Mesendoderm (in vitro differentiated cells): ENCODE measurements around the gene ITGA6.
A peak's percentile ranks its signal among the peaks of the same experiment; 100 is the strongest.

Source experiments
- DNase-seq: peaks from one replicate; pipeline ENCODE4 v3.0.0; 2013
- H2AK5ac ChIP-seq: 2 replicates; pipeline ENCODE4 v1.6.1; 2013; ENCODE audit warnings: low read length, inconsistent platforms
- H2BK120ac ChIP-seq: 2 replicates; pipeline ENCODE4 v1.6.1; 2013; ENCODE audit warnings: low read depth, mild to moderate bottlenecking, low read length, moderate library complexity, mixed read lengths
- H2BK15ac ChIP-seq: replicated peaks from 2 replicates; pipeline ENCODE4 v1.6.1; 2013; ENCODE audit warnings: low read depth, mild to moderate bottlenecking, moderate library complexity
- H2BK5ac ChIP-seq: 2 replicates; pipeline ENCODE4 v1.6.1; 2013; ENCODE audit warnings: low read length, inconsistent platforms
- H3K18ac ChIP-seq: 2 replicates; pipeline ENCODE4 v1.6.1; 2013; ENCODE audit warnings: mild to moderate bottlenecking, low read length, mixed read lengths
- H3K23ac ChIP-seq: one replicate; pipeline ENCODE4 v1.6.1; 2013; ENCODE audit warnings: low read length
- H3K27ac ChIP-seq: 2 replicates; pipeline ENCODE4 v1.5.1; 2013; ENCODE audit warnings: low read depth, mild to moderate bottlenecking, inconsistent platforms, low read length, moderate library complexity
- H3K27me3 ChIP-seq: 2 replicates; pipeline ENCODE4 v1.6.1; 2013; ENCODE audit warnings: low read length, control low read depth, mild to moderate bottlenecking, inconsistent platforms; ENCODE audit not compliant: insufficient read depth, poor library complexity
- H3K36me3 ChIP-seq: 2 replicates; pipeline ENCODE4 v1.6.1; 2013; ENCODE audit warnings: low read length, inconsistent platforms; ENCODE audit not compliant: control insufficient read depth, insufficient read depth
- H3K4ac ChIP-seq: one replicate; pipeline ENCODE4 v1.6.1; 2013; ENCODE audit warnings: low read depth, mild to moderate bottlenecking, low read length, moderate library complexity
- H3K4me1 ChIP-seq: 2 replicates; pipeline ENCODE4 v1.6.1; 2013; ENCODE audit warnings: low read depth, low read length, inconsistent platforms; ENCODE audit not compliant: control insufficient read depth
- H3K4me2 ChIP-seq: 2 replicates; pipeline ENCODE4 v1.6.1; 2013; ENCODE audit warnings: low read length
- H3K4me3 ChIP-seq: 2 replicates; pipeline ENCODE4 v1.5.1; 2013; ENCODE audit warnings: mild to moderate bottlenecking, low read length
- H3K56ac ChIP-seq: one replicate; pipeline ENCODE4 v1.6.1; 2013; ENCODE audit warnings: low read length
- H3K79me1 ChIP-seq: 2 replicates; pipeline ENCODE4 v1.6.1; 2013; ENCODE audit warnings: low read length, inconsistent platforms
- H3K79me2 ChIP-seq: 2 replicates; pipeline ENCODE4 v1.6.1; 2013; ENCODE audit warnings: mild to moderate bottlenecking, low read length; ENCODE audit not compliant: control insufficient read depth, insufficient read depth
- H3K9ac ChIP-seq: 2 replicates; pipeline ENCODE4 v1.6.1; 2013; ENCODE audit warnings: low read length, inconsistent platforms
- H4K5ac ChIP-seq: one replicate; pipeline ENCODE4 v1.6.1; 2013; ENCODE audit warnings: low read length
- H4K8ac ChIP-seq: one replicate; pipeline ENCODE4 v1.6.1; 2013; ENCODE audit warnings: low read depth, mild to moderate bottlenecking, control low read depth, low read length, moderate library complexity
- WGBS: extraction: QIAGEN DNeasy Blood & Tissue Kit; methylation state at CpG from one replicate; pipeline ENCODE4 v1.1.7; 2013; ENCODE audit warnings: low lambda C conversion rate, missing lambda C conversion rate; ENCODE audit not compliant: insufficient coverage; ENCODE audit errors: extremely low coverage; 5-methylcytosine and 5-hydroxymethylcytosine counted together

Gene ITGA6

DNA sequence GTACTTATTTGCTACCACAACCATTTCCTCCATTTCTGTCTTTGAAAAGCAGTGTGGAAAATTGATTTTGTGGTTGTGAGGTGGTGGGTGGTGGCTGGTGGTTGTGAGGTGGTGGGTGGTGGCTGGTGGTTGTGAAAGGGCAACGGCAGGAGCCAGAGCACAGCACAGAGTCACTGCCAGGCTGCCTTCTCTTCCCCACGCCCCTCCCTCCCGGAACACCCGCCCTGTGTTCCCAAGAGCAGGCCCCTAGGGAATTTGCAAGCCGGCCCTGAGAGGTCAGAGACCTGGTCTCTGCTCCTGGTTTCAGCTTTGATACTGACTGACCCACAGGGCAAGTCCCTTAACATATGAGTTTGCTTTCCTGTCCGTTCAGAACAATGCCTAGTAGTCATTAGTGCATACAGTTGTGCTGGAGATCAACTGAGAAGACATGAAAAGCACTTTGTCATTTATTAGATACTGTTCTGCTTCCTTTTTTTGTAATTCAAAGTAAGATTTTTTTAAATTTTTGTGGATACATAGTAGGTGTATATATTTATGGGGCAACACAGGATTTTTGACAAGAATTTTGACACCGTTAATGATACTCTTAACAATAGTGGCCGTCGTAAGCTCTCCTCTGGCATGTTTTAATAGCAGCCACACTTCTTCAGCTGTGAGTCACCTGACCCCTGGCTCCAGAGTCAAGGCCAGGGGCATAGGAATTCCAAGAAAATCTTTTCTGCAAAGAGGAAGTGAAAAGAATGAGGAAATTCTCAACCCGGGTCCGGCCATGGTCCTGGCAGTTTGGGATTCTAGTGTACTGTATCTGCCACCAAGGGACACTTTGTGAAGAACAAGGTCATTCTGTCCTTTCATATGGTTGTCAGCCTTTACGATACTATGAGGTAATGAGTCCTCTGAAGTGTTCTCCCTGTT lies 53.2 kb downstream of the ITGA6 start:
- no peak overlapping the region for H3K4ac ChIP-seq
- H3K56ac ChIP-seq = no peak overlapping the region
- H3K4me3 ChIP-seq = no peak overlapping the region
- H3K36me3 ChIP-seq = no peaks in the 10 kb centered on the region
- H3K23ac ChIP-seq = no peak overlapping the region
- no peak overlapping the region for H3K27ac ChIP-seq
- no peaks in the 10 kb centered on the region for H3K4me1 ChIP-seq
- no peak overlapping the region for H2BK5ac ChIP-seq
- no CpG with 5 or more reads among the region's 12 CpGs for WGBS
- H4K5ac ChIP-seq = no peak overlapping the region
- no peaks in the 10 kb centered on the region for H3K27me3 ChIP-seq
- no peaks in the 10 kb centered on the region for H3K79me1 ChIP-seq
- H2BK120ac ChIP-seq = no peak overlapping the region
- H4K8ac ChIP-seq = no peak overlapping the region
- no peak overlapping the region for H2BK15ac ChIP-seq
- DNase-seq = peak; percentile 38
- no peak overlapping the region for H2AK5ac ChIP-seq
- no peak overlapping the region for H3K4me2 ChIP-seq
- H3K79me2 ChIP-seq = no peaks in the 10 kb centered on the region
- H3K18ac ChIP-seq = no peak overlapping the region
- no peak overlapping the region for H3K9ac ChIP-seq

DNA sequence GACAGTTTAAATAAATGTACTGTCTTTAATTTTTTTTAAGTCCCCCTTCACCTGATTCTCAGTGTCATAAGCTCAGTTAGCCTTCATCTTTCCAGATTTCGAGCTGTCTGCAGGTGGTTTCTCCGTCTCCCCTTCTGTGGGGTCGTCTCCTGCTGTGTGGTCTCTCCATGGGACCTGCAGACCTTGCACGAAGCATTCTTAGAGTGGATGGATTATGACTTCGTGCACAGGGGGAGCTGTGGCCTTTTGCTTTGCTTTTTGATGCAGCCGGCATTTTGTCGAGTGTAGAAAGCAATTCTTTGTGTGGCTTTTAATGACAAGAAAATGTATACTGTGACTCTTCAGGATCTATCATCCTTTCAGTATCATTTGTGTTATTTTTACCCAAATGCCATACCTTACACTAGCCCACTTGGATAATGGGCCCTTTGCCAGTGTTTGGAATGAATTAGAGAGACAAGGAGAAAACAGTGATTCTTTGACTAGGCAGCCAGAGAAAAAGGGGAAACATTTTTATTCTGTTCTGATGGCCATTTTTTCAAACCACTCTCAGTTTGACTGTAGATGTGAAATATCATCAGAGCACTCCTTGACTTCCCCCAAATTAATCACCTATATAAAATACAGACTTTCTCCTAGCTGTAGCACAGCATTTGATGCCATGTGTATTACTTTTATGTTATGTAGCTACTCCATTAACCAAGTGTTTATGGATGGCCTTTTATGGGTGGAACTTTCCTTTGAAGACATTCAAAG lies 54.3 kb downstream of the ITGA6 start:
- Histone ChIP-seq H2BK120ac (no peak overlapping the region), H3K36me3 (no peaks in the 10 kb centered on the region), H3K4me1 (no peaks in the 10 kb centered on the region), H4K5ac (no peak overlapping the region), H3K4me3 (no peak overlapping the region), H3K56ac (no peak overlapping the region), H4K8ac (no peak overlapping the region), H3K4me2 (no peak overlapping the region), H3K79me2 (no peaks in the 10 kb centered on the region), H3K27me3 (no peaks in the 10 kb centered on the region), H3K23ac (no peak overlapping the region), H3K79me1 (no peaks in the 10 kb centered on the region), H2BK15ac (no peak overlapping the region), H2BK5ac (no peak overlapping the region), H2AK5ac (no peak overlapping the region), H3K4ac (no peak overlapping the region), H3K27ac (no peak overlapping the region), H3K9ac (no peak overlapping the region), H3K18ac (no peak overlapping the region)
- DNase-seq = no peak
- no CpG with 5 or more reads among the region's 7 CpGs for WGBS

DNA sequence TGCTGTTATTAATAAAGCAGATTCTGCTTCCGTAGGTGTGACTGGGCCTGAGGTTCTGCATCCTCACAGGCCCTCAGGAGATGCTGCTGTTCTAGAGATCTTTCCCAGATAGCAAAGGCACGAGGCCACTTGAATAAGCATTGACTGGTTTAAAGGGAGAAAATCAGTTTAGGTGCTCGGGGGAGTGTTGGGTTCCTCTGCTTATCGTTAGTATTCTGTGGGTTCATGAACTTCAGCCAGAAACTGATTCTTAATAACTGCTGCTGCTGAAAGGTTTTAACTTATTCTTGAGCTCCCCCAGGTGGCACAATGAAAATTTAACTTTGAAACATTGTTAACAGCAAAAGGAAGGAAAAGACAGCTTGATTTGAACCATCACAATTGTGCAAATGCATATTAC lies 56.9 kb downstream of the ITGA6 start:
- DNase-seq = peak; percentile 11
- Histone ChIP-seq H4K8ac (no peak overlapping the region), H2BK120ac (no peak overlapping the region), H3K27ac (no peak overlapping the region), H3K4me3 (no peak overlapping the region), H3K27me3 (no peaks in the 10 kb centered on the region), H3K79me2 (no peaks in the 10 kb centered on the region), H2AK5ac (no peak overlapping the region), H3K18ac (no peak overlapping the region), H2BK15ac (no peak overlapping the region), H3K23ac (no peak overlapping the region), H4K5ac (no peak overlapping the region), H3K4me1 (no peaks in the 10 kb centered on the region), H3K79me1 (no peaks in the 10 kb centered on the region), H3K56ac (no peak overlapping the region), H3K4ac (no peak overlapping the region), H3K36me3 (no peaks in the 10 kb centered on the region), H3K9ac (no peak overlapping the region), H2BK5ac (no peak overlapping the region), H3K4me2 (no peak overlapping the region)
- no CpG with 5 or more reads among the region's 4 CpGs for WGBS

DNA sequence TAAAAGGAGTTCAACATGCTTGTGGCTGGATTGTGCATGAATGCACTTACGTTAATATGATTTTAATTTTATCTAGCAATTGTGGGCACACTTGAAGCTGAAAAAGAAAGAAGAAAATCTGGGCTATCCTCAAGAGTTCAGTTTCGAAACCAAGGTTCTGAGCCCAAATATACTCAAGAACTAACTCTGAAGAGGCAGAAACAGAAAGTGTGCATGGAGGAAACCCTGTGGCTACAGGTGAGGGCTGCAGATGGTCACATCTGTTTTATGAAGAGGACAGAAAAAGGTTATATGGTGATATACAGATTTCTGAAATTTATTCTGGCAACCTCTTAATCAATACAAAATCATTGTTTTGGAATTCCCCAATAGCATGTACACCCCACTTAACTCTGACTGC lies 57.3 kb downstream of the ITGA6 start:
- Histone ChIP-seq H3K36me3 (no peaks in the 10 kb centered on the region), H4K5ac (no peak overlapping the region), H3K4me2 (no peak overlapping the region), H2BK15ac (no peak overlapping the region), H3K79me1 (no peaks in the 10 kb centered on the region), H2AK5ac (no peak overlapping the region), H2BK120ac (no peak overlapping the region), H3K9ac (no peak overlapping the region), H3K18ac (no peak overlapping the region), H3K4me3 (no peak overlapping the region), H3K27me3 (no peaks in the 10 kb centered on the region), H3K4ac (no peak overlapping the region), H2BK5ac (no peak overlapping the region), H3K27ac (no peak overlapping the region), H3K79me2 (no peaks in the 10 kb centered on the region), H3K56ac (no peak overlapping the region), H4K8ac (no peak overlapping the region), H3K4me1 (no peaks in the 10 kb centered on the region), H3K23ac (no peak overlapping the region)
- DNase-seq = no peak
- WGBS = no CpG with 5 or more reads among the region's 2 CpGs

DNA sequence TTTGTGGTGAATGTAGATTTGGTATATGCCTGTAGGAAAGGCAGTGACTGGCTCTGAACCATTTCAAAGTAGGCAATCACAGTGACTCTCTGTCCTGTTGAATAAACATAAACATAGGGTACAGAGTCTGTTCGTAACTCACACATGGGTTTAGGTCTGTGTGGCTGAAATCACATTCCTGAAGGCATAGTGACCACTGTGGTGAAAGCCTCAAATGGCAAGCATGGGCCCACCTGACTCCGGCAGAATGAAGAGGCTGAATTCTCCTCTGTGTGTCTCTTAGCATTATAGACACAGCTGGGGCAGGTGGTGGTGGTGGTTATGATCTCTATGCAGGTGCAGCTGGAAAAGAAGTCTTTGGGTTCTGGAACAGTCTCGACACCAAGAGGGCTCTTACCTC lies 61.2 kb downstream of the ITGA6 start:
- WGBS = no CpG with 5 or more reads among the region's 3 CpGs
- Histone ChIP-seq H3K18ac (no peak overlapping the region), H3K36me3 (no peaks in the 10 kb centered on the region), H2BK120ac (no peak overlapping the region), H2BK5ac (no peak overlapping the region), H3K79me2 (no peaks in the 10 kb centered on the region), H2AK5ac (no peak overlapping the region), H3K4me3 (no peak overlapping the region), H3K79me1 (no peaks in the 10 kb centered on the region), H4K5ac (no peak overlapping the region), H3K4ac (no peak overlapping the region), H3K4me1 (no peaks in the 10 kb centered on the region), H4K8ac (no peak overlapping the region), H3K4me2 (no peak overlapping the region), H2BK15ac (no peak overlapping the region), H3K56ac (no peak overlapping the region), H3K9ac (no peak overlapping the region), H3K27me3 (no peaks in the 10 kb centered on the region), H3K27ac (no peak overlapping the region), H3K23ac (no peak overlapping the region)
- no peak for DNase-seq
